Measurements from ENCODE around the gene RNF151. TPM values are rescaled to one million over a fixed set of nuclear protein-coding genes. Genes with fewer than 3 reads are reported as not detected.

RNF151 gene
- total RNA-seq, 1 donor from 2014 or later: not detected

DNA sequence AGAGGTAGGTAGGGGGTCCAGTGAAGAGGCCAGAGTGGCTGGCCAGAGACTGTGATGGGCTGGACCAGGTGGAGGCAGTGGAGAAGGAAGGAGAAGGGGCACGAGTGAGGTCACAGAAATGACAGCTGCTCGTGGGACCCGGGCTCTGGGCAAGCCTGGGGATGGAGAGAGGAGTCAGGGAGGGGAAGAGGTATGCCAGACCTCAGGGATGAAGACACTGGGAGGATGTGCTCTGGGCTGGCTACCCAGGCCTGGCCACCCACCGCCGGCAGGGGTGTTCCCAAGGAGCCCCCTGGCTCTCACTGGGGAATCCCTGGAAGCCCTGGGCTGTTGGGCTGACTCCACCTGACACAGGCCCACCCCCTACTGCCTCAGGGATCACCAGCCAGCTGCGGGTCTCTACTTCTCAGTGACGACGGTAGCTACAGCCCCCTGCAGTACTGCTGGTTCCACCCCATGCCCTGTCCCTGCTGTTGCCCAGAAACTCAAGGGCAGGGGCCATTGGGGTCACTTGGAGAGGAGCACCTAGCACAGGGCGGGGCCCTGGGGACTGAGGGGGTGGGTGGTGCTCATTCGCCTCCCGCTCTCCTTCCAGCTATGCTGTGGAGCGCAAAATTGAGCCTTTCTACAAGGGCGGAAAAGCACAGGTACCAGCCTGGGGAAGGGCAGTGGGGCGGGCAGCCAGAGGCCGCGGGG is 7.0 kb downstream of the RNF151 start:
- intact Hi-C loops (cut with DNase I): no loop called here
- no peak for ATAC-seq

DNA sequence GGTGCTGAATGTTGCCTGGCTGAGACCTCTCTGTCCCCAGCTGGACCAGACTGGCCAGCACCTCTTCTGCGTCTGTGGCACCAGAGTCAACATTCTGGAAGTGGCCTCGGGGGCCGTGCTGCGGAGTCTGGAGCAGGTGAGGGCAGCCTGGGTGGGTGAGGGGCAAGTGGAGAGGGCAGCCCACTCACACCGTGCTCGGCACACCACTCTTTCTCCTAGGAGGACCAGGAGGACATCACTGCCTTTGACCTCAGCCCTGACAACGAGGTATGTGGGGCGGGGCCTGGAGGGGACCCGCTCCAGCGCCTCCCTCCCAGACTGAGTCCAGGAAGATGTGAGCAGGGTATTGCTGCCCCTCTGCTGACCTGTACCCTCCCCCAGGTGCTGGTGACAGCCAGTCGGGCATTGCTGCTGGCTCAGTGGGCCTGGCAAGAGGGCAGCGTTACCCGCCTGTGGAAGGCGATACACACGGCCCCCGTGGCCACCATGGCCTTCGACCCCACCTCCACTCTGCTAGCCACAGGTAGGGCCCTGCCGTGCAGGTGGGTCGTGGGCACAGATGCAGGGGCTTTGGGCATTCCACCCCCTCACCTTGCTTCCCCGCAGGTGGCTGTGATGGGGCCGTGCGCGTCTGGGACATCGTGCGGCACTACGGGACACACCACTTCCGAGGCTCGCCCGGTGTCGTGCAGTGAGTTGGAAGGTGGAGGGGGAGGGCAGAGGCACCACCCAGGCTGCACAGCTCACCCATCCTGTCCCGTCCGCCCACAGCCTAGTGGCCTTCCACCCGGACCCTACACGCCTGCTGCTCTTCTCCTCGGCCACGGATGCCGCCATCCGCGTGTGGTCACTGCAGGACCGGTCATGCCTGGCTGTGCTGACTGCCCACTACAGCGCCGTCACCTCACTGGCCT is 7.8 kb downstream of the RNF151 start:
- ATAC-seq (no peak), DNase-seq (ENCODE audit: low spot score) (no peak)
- intact Hi-C loops (cut with DNase I): no loop called here

More for the DNA sequence above, 7.0 kb downstream of the RNF151 start:
- no peak for DNase-seq (ENCODE audit: low spot score)

DNA sequence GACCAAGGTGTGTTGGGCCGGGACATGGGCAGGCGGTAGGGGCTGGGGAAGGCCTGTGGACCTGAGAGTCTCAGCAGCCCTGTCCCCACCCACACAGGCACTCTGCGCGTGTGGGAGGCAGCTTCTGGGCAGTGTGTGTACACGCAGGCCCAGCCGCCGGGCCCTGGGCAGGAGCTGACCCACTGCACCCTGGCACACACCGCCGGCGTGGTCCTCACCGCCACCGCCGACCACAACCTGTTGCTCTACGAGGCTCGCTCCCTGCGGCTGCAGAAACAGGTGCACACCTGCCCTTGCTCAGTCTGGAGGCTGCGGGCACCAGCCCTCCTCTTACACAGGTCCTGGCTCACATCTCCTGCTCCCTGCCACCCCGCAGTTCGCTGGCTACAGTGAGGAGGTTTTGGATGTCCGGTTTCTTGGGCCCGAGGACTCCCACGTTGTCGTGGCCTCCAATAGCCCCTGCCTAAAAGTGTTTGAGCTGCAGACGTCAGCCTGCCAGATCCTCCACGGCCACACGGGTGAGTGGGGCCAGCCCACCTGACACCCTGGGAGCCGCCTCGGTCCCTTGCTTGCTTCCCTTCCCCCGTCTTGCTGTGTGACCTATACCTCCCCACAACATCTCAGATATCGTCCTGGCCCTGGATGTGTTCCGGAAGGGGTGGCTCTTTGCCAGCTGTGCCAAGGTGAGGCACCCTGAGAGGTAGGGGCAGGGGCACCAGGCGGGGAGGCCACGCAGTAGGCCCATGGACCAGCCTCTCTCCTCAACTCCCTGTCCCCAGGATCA is 9.0 kb downstream of the RNF151 start:
- intact Hi-C loops (cut with DNase I): no loop called here
- DNase-seq (ENCODE audit: low spot score) (no peak), ATAC-seq (no peak)

DNA sequence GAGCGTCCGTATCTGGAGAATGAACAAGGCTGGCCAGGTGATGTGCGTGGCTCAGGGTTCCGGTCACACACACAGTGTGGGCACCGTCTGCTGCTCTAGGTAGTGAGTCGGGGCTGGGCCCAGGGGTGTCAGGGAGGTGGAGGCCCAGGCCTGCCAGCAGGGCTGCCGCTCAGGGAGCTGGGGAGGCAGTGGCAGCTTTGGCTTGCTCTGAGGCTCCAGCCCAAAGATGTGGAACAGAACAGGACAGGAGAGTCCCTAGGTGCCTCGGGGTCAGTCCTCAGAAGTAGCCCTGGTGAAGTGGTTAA is 9.5 kb downstream of the RNF151 start:
- ATAC-seq: no peak
- no peak for DNase-seq (ENCODE audit: low spot score)
- intact Hi-C loops (cut with DNase I): no loop called here

DNA sequence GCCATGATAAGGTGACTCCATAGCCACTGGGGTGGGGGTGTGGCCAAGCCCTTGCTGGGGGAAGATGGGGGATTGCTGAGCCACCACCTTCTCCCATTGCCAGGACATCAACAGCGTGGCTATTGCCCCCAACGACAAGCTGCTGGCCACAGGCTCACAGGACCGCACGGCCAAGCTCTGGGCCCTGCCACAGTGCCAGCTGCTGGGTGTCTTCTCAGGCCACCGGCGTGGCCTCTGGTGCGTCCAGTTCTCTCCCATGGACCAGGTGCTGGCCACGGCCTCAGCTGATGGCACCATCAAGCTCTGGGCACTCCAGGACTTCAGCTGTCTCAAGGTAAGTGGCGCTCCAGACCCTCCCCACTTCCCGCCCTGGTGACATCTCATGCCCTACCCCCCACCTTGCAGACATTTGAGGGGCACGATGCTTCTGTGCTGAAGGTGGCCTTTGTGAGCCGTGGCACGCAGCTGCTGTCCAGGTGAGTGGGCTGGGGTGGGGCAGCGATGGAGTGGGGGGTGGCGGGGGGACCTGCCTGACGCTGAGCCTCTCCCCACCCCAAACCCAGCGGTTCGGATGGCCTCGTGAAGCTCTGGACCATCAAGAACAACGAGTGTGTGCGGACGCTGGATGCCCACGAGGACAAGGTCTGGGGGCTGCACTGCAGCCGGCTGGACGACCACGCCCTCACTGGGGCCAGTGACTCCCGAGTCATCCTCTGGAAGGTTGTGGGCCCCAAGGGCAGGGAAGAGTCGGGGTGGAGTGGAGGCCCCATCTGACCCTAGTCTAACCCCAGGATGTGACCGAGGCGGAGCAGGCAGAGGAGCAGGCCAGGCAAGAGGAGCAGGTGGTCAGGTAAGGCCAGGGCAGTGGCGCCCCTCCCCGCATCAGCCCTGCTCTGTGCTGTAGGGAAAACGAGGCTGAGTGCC is 10.6 kb downstream of the RNF151 start:
- no peak for ATAC-seq
- DNase-seq (ENCODE audit: low spot score): no peak
- intact Hi-C loops (cut with DNase I): no loop called here

DNA sequence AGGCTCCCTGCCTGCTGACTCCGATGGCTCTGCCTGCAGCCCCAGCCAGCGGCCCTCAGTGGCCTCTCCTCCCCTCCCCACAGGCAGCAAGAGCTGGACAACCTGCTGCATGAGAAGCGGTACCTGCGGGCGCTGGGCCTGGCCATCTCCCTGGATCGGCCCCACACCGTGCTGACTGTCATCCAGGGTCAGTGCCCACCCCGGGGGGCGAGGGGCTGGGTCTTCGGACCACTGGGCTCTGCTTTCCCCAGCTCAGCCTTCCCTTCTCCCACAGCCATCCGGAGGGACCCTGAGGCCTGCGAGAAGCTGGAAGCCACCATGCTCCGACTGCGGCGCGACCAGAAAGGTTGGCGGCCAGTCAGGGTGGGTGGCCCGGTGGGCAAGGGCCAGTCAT is 11.2 kb downstream of the RNF151 start:
- ATAC-seq (no peak), DNase-seq (ENCODE audit: low spot score) (no peak)
- intact Hi-C loops (cut with DNase I): loop anchor here (2.0 kb wide), 1 partner anchor 17 kb away; no protein-coding TSS in a partner anchor

DNA sequence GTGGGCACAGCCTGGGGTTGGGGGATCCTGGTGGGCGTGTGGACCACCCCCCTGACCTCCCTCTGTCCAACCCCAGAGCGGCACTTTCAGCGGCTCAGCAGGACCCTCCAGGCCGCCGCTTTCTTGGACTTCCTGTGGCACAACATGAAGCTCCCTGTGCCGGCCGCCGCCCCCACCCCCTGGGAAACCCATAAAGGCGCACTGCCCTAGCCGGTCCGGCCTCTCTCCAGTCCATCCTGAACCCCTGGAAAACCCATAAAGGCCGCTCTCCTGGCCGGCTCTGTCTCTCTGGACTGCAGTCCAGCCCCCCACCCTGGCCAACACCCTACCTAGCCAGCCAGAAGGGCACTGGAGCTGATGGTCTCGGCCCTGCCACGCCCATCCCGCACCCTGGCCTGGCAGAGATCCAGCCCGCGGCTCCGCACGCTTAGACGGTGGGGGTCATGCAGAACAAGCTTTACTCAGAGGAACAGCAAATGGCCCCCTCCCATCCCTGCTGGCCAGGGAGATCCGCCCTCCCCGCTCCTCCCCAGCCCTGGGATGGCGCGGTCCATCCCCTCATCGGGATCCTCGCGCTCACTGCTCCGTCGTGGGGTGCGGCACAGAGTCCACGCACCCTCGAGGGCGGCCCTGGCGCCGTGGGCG is 11.9 kb downstream of the RNF151 start:
- ATAC-seq: no peak
- no peak for DNase-seq (ENCODE audit: low spot score)
- intact Hi-C loops (cut with DNase I): loop anchor here (2.0 kb wide), 1 partner anchor 18 kb away; no protein-coding TSS in a partner anchor

DNA sequence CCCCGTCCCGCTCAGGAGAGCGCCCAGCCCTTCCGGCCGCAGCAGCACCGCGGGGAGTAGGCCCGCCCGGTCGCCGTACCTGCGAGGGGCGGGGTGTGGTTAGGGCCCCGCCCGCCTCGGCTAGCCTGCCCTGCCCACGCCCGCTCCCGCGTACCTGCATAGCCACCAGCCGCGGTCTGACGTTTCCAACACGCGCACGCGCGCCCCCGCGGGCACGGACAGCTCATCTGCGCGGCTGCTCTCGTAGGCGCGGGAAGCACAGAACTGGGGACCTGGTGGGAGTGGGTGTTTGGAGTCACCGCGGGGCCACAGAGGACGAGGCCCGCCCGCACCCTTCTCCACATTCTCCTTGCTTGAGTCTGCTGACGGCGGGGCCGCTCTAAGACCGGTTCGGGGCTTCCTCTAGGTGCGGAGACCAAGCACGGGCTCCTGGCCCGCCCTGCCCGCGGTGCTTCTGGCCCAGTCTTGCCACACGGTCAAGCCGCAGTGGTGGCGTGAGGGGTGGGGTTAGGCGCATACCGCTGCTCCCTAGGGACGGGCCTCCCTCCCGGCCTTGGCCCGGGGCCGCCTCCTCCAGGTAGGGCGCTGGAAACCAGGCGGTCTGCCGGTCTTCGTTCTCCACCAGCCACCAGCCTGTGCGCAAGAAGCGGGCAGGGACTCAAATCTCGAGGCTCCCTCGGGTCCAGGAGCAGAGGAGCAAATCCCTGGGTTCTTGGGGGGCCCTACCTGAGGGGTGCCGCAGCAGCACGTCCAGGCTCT is 12.8 kb downstream of the RNF151 start:
- no peak for ATAC-seq
- intact Hi-C loops (cut with DNase I): loop anchor here (2.0 to 5.0 kb wide), 2 partner anchors 19 to 733 kb away; no protein-coding TSS in a partner anchor
- no peak for DNase-seq (ENCODE audit: low spot score)

DNA sequence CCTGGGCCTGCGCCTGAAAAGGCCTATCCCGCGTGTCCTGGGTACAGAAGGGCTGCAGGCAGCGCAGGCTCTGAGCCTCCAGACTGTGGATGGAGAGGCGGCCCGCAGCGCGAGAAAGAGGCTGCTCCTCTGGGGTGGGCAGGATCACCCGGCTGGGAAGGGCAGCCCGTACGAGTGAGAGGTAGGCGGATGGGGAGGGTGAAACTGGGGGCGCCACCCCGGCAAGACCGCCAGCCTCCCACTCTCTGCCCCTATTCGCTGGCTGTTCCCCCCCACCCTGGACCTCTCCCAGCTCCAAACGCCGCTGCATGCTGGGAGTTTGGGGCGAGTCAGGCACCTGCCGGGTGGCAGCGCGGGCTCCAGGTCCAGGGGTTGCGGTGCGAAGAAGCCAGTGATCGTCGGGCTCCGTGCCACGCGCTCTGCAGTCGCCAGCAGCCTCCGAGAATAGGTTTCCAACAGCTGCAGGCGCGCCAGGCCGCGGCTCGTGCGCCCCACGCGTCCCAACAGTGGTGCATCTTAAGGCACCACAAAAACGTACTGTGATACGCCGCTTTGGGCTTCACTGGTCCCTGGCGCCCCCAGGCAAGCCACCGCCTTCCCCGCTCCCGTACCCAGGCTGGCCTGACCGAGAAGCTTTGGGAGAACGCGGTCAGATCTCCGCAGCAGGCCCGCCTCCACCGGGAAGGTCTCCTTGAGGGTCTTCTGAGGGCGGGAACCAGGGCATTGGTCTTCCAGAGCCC is 13.5 kb downstream of the RNF151 start:
- no peak for DNase-seq (ENCODE audit: low spot score)
- intact Hi-C loops (cut with DNase I): loop anchor here (5.0 kb wide), 1 partner anchor 732 kb away; no protein-coding TSS in a partner anchor
- no peak for ATAC-seq

DNA sequence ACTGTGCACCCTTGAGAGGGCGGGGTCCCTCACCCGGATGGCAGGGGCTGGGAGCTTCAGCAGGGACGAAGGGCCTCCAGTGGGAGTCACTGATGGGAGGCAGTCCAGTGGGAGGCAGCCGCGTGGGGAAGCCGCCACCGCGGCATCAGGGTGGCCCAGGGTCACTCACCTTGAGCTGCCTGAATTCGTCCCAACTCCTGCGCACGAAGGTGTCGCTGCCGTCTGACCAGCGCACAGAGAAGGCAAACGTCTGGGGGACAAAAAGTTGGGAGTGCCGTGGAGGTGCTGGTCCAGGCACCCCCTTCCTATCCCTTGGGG is 14.1 kb downstream of the RNF151 start:
- ATAC-seq (no peak), DNase-seq (ENCODE audit: low spot score) (no peak)
- intact Hi-C loops (cut with DNase I): loop anchor here (5.0 kb wide), 1 partner anchor 732 kb away; no protein-coding TSS in a partner anchor

DNA sequence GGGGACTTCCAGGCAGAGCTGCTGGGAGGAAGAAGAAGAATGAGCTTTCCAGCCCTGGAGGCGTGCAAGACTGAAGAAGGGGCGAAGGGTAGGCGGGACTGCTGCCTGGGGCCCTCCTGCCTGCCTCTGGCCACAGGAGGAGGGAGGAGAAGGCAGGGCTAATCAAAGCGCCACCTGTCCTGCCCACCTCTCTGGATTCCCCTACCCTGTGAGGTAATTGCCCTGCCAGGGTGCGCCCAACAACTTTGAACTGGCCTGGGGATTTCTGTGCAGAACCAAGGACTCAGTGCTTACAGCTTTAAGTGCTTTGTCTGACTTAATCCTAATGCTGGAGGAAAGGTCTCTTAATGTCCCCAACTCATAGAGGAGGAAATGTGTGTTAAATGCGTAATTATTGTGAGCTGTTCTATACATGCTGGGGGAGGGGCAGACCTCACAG is 14.8 kb downstream of the RNF151 start, which contains the start of gene NOXO1:
Gene NOXO1, minus strand, starts transcription at position 72 of the 439 bp plus-strand sequence. CDS start 290 bp downstream, outside the sequence.
- DNase-seq (ENCODE audit: low spot score): no peak
- ATAC-seq: no peak
- intact Hi-C loops (cut with DNase I): loop anchor here (5.0 kb wide), 1 partner anchor 731 kb away; no protein-coding TSS in a partner anchor

DNA sequence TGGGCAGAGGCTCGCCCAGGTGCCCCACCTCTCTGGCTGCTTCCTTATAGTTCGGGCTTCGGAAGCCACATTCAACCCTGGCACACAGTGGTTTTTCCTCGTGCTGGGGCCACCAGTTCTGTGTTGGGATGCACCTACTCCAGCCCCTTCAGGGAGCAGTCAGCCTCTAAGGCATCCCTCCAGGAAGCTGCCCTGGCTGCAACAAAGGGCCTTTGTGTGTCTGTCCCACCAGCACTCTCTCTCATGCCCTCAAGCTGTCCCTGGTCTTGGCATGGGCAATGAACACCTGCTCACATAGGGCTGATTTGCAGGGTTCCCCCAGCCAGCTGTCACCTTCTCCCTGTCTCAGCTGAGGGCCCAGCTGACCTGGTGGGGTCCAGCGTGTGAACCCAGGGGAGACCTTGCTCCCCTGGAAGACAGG is 15.4 kb downstream of the RNF151 start:
- ATAC-seq (no peak), DNase-seq (ENCODE audit: low spot score) (no peak)
- intact Hi-C loops (cut with DNase I): loop anchor here (5.0 kb wide), 1 partner anchor 730 kb away; no protein-coding TSS in a partner anchor

DNA sequence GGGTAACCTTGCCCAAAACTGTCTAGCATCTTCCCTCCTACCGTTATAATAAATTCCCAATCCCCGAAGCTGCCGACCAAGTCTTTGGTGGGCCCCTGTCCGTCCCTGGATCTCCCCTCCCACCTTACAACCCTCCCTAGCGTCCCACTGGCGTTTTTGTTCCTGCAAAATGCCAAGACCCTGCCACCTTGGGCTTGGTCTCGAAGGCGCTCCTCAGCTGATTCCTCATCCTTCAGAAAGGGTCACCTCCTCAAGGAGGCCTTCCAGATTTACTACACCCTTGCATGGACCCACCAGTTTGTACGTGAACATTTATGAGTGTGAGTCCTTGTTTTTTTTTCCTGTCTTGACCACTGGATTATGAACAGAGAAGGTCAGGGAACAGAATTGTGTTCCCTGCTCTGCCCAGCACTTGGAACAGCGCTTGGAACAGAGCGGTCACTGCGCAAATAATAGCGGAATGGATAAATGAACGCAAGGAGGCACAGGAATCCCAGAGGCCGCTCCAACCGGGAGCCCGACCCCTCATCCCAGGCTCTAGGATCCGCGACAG is 16.4 kb downstream of the RNF151 start:
- ATAC-seq: no peak
- intact Hi-C loops (cut with DNase I): loop anchor here (5.0 kb wide), 1 partner anchor 729 kb away; no protein-coding TSS in a partner anchor
- no peak for DNase-seq (ENCODE audit: low spot score)

DNA sequence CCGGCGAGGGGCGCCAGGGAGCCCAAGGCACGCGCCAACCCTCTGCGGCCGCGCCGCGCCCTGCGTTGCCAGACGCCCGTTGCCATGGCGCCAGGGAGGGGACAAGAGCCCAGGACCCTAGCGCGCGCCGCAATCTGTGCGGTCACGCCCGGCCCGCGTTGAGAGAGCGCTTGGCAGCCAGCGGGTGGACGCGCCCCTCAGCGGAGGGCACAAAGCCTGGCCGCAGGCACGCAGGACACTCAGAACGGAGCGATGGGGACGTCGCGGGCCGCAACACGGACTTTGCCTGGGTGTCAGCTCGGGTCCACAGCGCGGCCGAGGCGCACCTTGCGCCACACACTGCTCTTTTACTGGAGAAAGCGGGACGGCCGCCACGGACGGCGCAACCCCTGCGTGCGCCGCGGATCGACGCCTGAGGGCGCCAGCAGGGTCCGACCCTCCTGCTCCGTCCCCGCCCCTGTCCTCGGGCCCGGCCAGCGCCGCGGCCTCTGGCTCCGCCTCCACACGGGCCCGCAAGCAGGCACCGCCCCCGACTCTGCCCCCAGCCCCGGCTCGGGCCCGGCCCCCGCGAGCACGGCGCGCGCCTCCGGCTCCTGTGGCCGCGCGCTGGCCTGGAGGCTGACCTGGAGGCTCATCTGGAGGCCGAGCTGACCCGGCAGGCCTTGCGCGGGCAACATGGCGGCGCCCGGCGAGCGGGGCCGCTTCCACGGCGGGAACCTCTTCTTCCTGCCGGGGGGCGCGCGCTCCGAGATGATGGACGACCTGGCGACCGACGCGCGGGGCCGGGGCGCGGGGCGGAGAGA is 17.1 kb downstream of the RNF151 start, which contains the start of gene GFER:
Gene GFER, plus strand, starts transcription at position 650 of the 803 bp plus-strand sequence. Its CDS starts 26 bp downstream, at position 676.
- ATAC-seq: peak; percentile 94
- intact Hi-C loops (cut with DNase I): loop anchor here (5.0 kb wide), 1 partner anchor 729 kb away; no protein-coding TSS in a partner anchor
- peak; percentile 94 for DNase-seq (ENCODE audit: low spot score)

All from sciatic nerve (tissue), 2 donors.